Activated naive CD8-positive, alpha-beta T cell treated with anti-CD3 and anti-CD28 coated beads, Interleukin-2, amount 50 U/mL, for 16 hours (primary cell): ENCODE measurements around the gene MIER2.

ENCODE experiments used
- DNase-seq: peaks from one replicate; pipeline ENCODE4 v3.0.0-alpha.2; 2020; ENCODE audit warnings: low read depth, low spot score

The MIER2 gene

GRCh38 chr19:377801-378581, 33.4 kb upstream of the MIER2 start:
- DNase-seq: no peak

GRCh38 chr19:376111-376470, 31.5 kb upstream of the MIER2 start:
- no peak for DNase-seq

- DNase-seq: no peak
Observed at GRCh38 chr19:375395-376110, 31.0 kb upstream of the MIER2 start.

GRCh38 chr19:374886-375235, 30.3 kb upstream of the MIER2 start:
- no peak for DNase-seq

GRCh38 chr19:374183-374885, 29.7 kb upstream of the MIER2 start:
- no peak for DNase-seq

- no peak for DNase-seq
Observed at GRCh38 chr19:373391-374182, 29.0 kb upstream of the MIER2 start.

GRCh38 chr19:372306-372890, 27.8 kb upstream of the MIER2 start:
- no peak for DNase-seq

GRCh38 chr19:371501-372168, 27.0 kb upstream of the MIER2 start:
- no peak for DNase-seq

GRCh38 chr19:370641-371330, 26.2 kb upstream of the MIER2 start:
- no peak for DNase-seq

GRCh38 chr19:369876-370275, 25.3 kb upstream of the MIER2 start:
- no peak for DNase-seq

GRCh38 chr19:369256-369655, 24.7 kb upstream of the MIER2 start:
- no peak for DNase-seq

- DNase-seq: no peak
Observed at GRCh38 chr19:368630-369024, 24.0 kb upstream of the MIER2 start.

- DNase-seq: no peak
Observed at GRCh38 chr19:367963-368629, 23.5 kb upstream of the MIER2 start.

- no peak for DNase-seq
Observed at GRCh38 chr19:367561-367960, 23.0 kb upstream of the MIER2 start.

- DNase-seq: no peak
Observed at GRCh38 chr19:366951-367350, 22.4 kb upstream of the MIER2 start.

- no peak for DNase-seq
Observed at GRCh38 chr19:366205-366783, 21.7 kb upstream of the MIER2 start.

GRCh38 chr19:364496-365287, 20.1 kb upstream of the MIER2 start:
- DNase-seq: no peak

- no peak for DNase-seq
Observed at GRCh38 chr19:362683-363082, 18.1 kb upstream of the MIER2 start.

GRCh38 chr19:362154-362553, 17.6 kb upstream of the MIER2 start:
- no peak for DNase-seq
